Thyroid gland (tissue), 4 donors: ENCODE results near the gene SYAP1. TPM values are rescaled to one million over a fixed set of nuclear protein-coding genes. Genes with fewer than 3 reads are reported as not detected.

Source experiments
- DNase-seq, 2 donors: peaks; one replicate each; pipeline ENCODE4 v3.0.0-alpha.2; 2019
- H3K27ac ChIP-seq, 3 donors: fragments of 200-600 bp; sonication (generic); 1 replicate in 2 of 3; 2 replicates in 1 of 3; pipeline ENCODE4 v1.5.1; 2016 to 2019; ENCODE audit warnings: mild to moderate bottlenecking in 1 of 3, moderate library complexity in 1 of 3
- H3K27me3 ChIP-seq: fragments of 200-600 bp; sonication (generic); one replicate; pipeline ENCODE4 v1.5.1; 2019
- H3K36me3 ChIP-seq, 2 donors: fragments of 200-600 bp; sonication (generic); one replicate each; pipeline ENCODE4 v1.5.1; 2016 to 2019
- H3K4me1 ChIP-seq, 2 donors: fragments of 200-600 bp; sonication (generic); one replicate each; pipeline ENCODE4 v1.5.1; 2017 to 2019
- H3K4me3 ChIP-seq, 3 donors: fragments of 200-600 bp; sonication (generic); replicated peaks in 1 of 3; 1 replicate in 2 of 3; 2 replicates in 1 of 3; pipeline ENCODE4 v1.5.1; 2016; ENCODE audit warnings: mild to moderate bottlenecking in 1 of 3
- H3K9me3 ChIP-seq: fragments of 200-600 bp; sonication (generic); one replicate; pipeline ENCODE4 v1.5.1; 2017
- CTCF ChIP-seq, 6 experiments: fragments of 200-600 bp in 3 of 6; fragments of 450-650 bp in 3 of 6; sonication (generic) in 3 of 6; IDR thresholded peaks; one replicate each; pipeline ENCODE4 v1.5.1; 2016 to 2019; ENCODE audit warnings: antibody characterized with exemption in 6 of 6, mild to moderate bottlenecking in 2 of 6, inconsistent platforms in 1 of 6, moderate library complexity in 1 of 6
- POLR2A ChIP-seq, 2 donors: fragments of 450-650 bp; IDR thresholded peaks; one replicate each; pipeline ENCODE4 v1.6.1; 2017; ENCODE audit warnings: antibody characterized with exemption in 2 of 2, mild to moderate bottlenecking in 2 of 2, moderate library complexity in 1 of 2
- WGBS, 2 donors: methylation state at CpG; one replicate each; pipeline ENCODE4 v1.1.5; 2017; 5-methylcytosine and 5-hydroxymethylcytosine counted together
- intact Hi-C: fragments of 100-400 bp; cut with DNase I; formaldehyde crosslinking; loops from one replicate; pipeline ENCODE4 v1.15.1; 2023
- total RNA-seq, 4 donors: library from RNA; depleted of rRNA; stranded (reverse); fragments of >200 nt; gene quantifications; one replicate each; pipeline ENCODE4 v1.2.3, GENCODE V29; 2016

Gene SYAP1
- total RNA-seq, 4 donors from 2014 or later, result 24.7 to 34.2 (median 31.0) TPM

DNA sequence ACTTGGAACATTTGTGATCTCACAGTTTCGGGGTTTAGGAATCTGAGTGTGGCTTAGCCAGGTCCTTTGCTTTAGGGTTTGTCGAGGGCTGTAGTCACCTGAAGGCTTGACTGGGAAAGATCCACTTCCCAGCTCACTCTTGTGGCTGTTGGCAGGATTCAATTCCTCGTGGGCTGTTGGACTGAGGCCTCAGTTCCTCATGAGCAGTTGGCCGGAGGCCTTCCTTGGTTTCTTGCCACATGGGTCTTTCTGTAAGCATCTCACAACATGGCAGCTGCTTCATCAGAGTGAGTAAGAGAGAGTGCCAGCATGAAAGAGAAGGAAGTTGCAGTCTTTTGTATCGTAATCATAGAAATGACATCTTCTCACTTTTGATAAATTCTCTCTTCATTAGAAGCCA lies 77.9 kb downstream of the SYAP1 start:
- H3K9me3 ChIP-seq, result no peaks in the 10 kb centered on the region
- H3K4me3 ChIP-seq, result no peak overlapping the region
- H3K36me3 ChIP-seq, result no peaks in the 10 kb centered on the region
- H3K27ac ChIP-seq, result no peak overlapping the region
- DNase-seq, result peak in 1 of 2 donors; percentile 1
- TF ChIP-seq CTCF (IDR thresholded peaks at IDR 0.05) (no peak), POLR2A (IDR thresholded peaks at IDR 0.05) (no peak)
- H3K4me1 ChIP-seq, result no peaks in the 10 kb centered on the region
- 68 to 81% methylated on average over 5 of the region's 5 CpGs for WGBS, 2 donors
- intact Hi-C loops, result no loop called here
- H3K27me3 ChIP-seq, result no peaks in the 10 kb centered on the region

DNA sequence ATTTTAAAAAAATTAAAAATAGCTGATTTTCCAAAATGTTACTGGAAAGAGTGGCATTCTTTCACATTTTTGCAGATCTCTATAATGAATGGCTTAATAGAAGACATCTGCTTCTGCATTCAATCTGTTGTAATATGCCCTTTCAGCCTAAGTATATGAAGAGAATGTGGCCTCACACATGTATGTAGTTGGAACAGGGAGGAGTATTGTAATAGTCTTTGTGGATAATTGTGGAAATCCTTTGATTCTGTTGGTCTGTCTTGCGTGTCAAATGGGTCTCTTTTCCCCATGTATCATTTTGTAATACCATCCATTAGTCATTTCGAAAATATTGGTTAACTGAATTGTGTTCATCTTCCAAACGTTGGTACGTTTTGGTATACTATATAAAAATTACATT lies 78.4 kb downstream of the SYAP1 start:
- WGBS, 2 donors, result 91 to 94% methylated on average over 4 of the region's 4 CpGs
- no peak for DNase-seq
- H3K4me3 ChIP-seq, result no peak overlapping the region
- no peaks in the 10 kb centered on the region for H3K36me3 ChIP-seq
- no peak overlapping the region for H3K27ac ChIP-seq
- no peak for TF ChIP-seq POLR2A (IDR thresholded peaks at IDR 0.05)
- no peak for TF ChIP-seq CTCF (IDR thresholded peaks at IDR 0.05)
- no peaks in the 10 kb centered on the region for H3K9me3 ChIP-seq
- H3K27me3 ChIP-seq, result no peaks in the 10 kb centered on the region
- intact Hi-C loops, result no loop called here
- H3K4me1 ChIP-seq, result no peaks in the 10 kb centered on the region

DNA sequence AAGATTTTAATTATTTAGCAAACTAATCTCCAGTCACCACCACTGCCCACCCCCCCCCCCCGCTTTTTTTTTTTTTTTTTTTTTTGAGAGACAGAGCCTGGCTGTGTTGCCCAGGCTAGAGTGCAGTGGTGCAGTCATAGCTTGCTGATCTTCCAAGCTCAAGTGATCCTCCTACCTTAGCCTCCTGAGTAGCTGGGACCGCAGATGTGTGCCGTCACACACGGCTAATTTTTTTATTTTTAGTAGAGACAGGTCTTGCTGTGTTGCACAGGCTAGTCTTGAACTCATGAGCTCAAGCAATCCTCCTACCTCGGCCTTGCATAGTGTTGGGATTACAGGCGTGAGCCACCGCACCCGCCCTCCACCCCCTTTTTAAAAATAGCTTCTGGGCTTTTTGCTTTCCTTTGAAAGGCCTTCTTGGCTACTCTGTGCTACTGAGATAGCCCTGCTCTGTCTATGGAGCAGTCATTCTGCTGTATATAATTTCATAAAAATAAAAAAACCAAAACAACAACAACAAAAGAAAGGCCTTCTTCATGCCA lies 85.6 kb downstream of the SYAP1 start:
- intact Hi-C loops, result no loop called here
- Histone ChIP-seq H3K27ac (no peak overlapping the region), H3K36me3 (no peaks in the 10 kb centered on the region), H3K9me3 (no peaks in the 10 kb centered on the region), H3K27me3 (no peaks in the 10 kb centered on the region), H3K4me3 (no peak overlapping the region), H3K4me1 (peaks cover 6 to 7% of the 10 kb centered on the region in 2 donors)
- TF ChIP-seq CTCF (IDR thresholded peaks at IDR 0.05) (no peak), POLR2A (IDR thresholded peaks at IDR 0.05) (no peak)
- 89 to 96% methylated on average over 5 to 8 of the region's 8 CpGs for WGBS, 2 donors
- no peak for DNase-seq

DNA sequence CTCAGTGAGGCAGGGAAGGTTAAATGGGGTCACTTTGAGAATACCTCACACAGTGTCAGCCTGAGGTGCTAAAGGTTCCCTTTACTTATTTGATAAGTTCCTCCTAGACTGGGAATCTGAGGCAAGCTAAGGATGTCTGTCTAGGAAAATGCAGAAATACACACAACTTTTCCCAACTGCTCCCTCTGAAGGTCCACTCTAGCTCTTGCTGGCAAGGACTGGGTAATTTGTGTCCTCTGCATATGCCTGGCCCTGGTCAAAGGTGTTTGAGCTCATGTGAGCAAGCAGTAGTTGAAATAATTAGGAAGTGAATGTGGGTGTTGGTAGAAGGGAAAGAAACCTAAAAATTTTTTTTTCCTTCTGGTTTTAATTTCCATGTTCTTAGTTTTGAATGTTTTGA lies 88.1 kb downstream of the SYAP1 start:
- Histone ChIP-seq H3K27ac (peak overlapping the region in 2 of 3 donors; percentile 9 to 24), H3K4me3 (no peak overlapping the region)
- no peak for DNase-seq

More for the DNA sequence above, 88.1 kb downstream of the SYAP1 start:
- Histone ChIP-seq H3K27me3 (no peaks in the 10 kb centered on the region), H3K9me3 (no peaks in the 10 kb centered on the region), H3K36me3 (no peaks in the 10 kb centered on the region), H3K4me1 (peaks cover 6 to 7% of the 10 kb centered on the region in 2 donors)
- intact Hi-C loops, result no loop called here
- TF ChIP-seq CTCF (IDR thresholded peaks at IDR 0.05), result no peak
